IPS-20b (cell line): ENCODE data around the gene FAM219B.
A peak's percentile ranks its signal among the peaks of the same experiment; 100 is the strongest.
"Not testable (repeated sequence)": the region's sequence is repeated elsewhere in the genome, so short reads cannot be mapped to it uniquely, and the experiment has no call there.

ENCODE experiments used
- H3K27ac ChIP-seq: one replicate; pipeline ENCODE4 v1.5.1; 2013; ENCODE audit warnings: low read length
- H3K27me3 ChIP-seq: 2 replicates; pipeline ENCODE4 v1.6.1; 2013; ENCODE audit warnings: mild to moderate bottlenecking, low read length, inconsistent platforms; ENCODE audit not compliant: insufficient read depth
- H3K36me3 ChIP-seq: 2 replicates; pipeline ENCODE4 v1.6.1; 2013; ENCODE audit warnings: low read depth, mild to moderate bottlenecking, inconsistent platforms, low read length, moderate library complexity; ENCODE audit not compliant: insufficient read depth
- H3K4me1 ChIP-seq: 2 replicates; pipeline ENCODE4 v1.6.1; 2013; ENCODE audit warnings: mild to moderate bottlenecking, control low read depth, inconsistent platforms, low read length, moderate library complexity; ENCODE audit not compliant: insufficient read depth
- H3K4me3 ChIP-seq: 2 replicates; pipeline ENCODE4 v1.5.1; 2013; ENCODE audit warnings: mild to moderate bottlenecking, low read length, inconsistent platforms
- H3K9ac ChIP-seq: 2 replicates; pipeline ENCODE4 v1.6.1; 2013; ENCODE audit warnings: low read depth, mild to moderate bottlenecking, inconsistent platforms, low read length, moderate library complexity
- H3K9me3 ChIP-seq: 2 replicates; pipeline ENCODE4 v1.6.1; 2013; ENCODE audit warnings: mild to moderate bottlenecking, low read depth, low read length, inconsistent platforms; ENCODE audit not compliant: insufficient read depth

Gene FAM219B

GRCh38 chr15:74889390-74889882 lies 17.2 kb downstream of the FAM219B start:
- H3K36me3 ChIP-seq, result peaks cover 24% of the 10 kb centered on the region
- H3K9me3 ChIP-seq, result no peaks in the 10 kb centered on the region
- no peaks in the 10 kb centered on the region; the same call in 1 of the 2 replicates for H3K27me3 ChIP-seq
- H3K27ac ChIP-seq, result no peak overlapping the region
- H3K4me3 ChIP-seq, result peak overlapping the region; percentile 89
- no peaks in the 10 kb centered on the region for H3K4me1 ChIP-seq
- H3K9ac ChIP-seq, result peak overlapping the region; percentile 85; the same call in 1 of the 2 replicates

- Histone ChIP-seq H3K4me3 (no peak overlapping the region), H3K4me1 (no peaks in the 10 kb centered on the region)
Observed at GRCh38 chr15:74888716-74889115, 17.9 kb downstream of the FAM219B start.

GRCh38 chr15:74887537-74888193 lies 19.0 kb downstream of the FAM219B start:
- not testable (repeated sequence) for H3K4me1 ChIP-seq, H3K9me3 ChIP-seq, H3K4me3 ChIP-seq, H3K9ac ChIP-seq, H3K27me3 ChIP-seq, H3K27ac ChIP-seq
- H3K36me3 ChIP-seq, result peaks cover 13% of the 10 kb centered on the region; the same call in 1 of the 2 replicates

More at GRCh38 chr15:74888716-74889115, 17.9 kb downstream of the FAM219B start:
- Histone ChIP-seq H3K9ac (no peak overlapping the region), H3K27me3 (no peaks in the 10 kb centered on the region; the same call in 1 of the 2 replicates), H3K36me3 (peaks cover 24% of the 10 kb centered on the region), H3K9me3 (no peaks in the 10 kb centered on the region), H3K27ac (no peak overlapping the region)

GRCh38 chr15:74885461-74885860 lies 21.2 kb downstream of the FAM219B start:
- no peak overlapping the region for H3K27ac ChIP-seq
- no peaks in the 10 kb centered on the region for H3K4me1 ChIP-seq
- H3K9me3 ChIP-seq, result peaks cover 4% of the 10 kb centered on the region

GRCh38 chr15:74884428-74885223 lies 22.0 kb downstream of the FAM219B start:
- H3K4me3 ChIP-seq, result no peak overlapping the region
- no peaks in the 10 kb centered on the region; the same call in 1 of the 2 replicates for H3K27me3 ChIP-seq
- peaks cover 4% of the 10 kb centered on the region for H3K9me3 ChIP-seq
- H3K36me3 ChIP-seq, result no peaks in the 10 kb centered on the region
- H3K9ac ChIP-seq, result no peak overlapping the region
- H3K27ac ChIP-seq, result no peak overlapping the region
- no peaks in the 10 kb centered on the region for H3K4me1 ChIP-seq

More at GRCh38 chr15:74885461-74885860, 21.2 kb downstream of the FAM219B start:
- H3K36me3 ChIP-seq, result no peaks in the 10 kb centered on the region
- no peaks in the 10 kb centered on the region; the same call in 1 of the 2 replicates for H3K27me3 ChIP-seq
- H3K4me3 ChIP-seq, result no peak overlapping the region
- no peak overlapping the region for H3K9ac ChIP-seq

GRCh38 chr15:74882528-74882927 lies 24.1 kb downstream of the FAM219B start:
- Histone ChIP-seq H3K27me3 (no peaks in the 10 kb centered on the region), H3K4me3 (no peak overlapping the region), H3K4me1 (no peaks in the 10 kb centered on the region), H3K9ac (no peak overlapping the region), H3K36me3 (no peaks in the 10 kb centered on the region), H3K9me3 (peaks cover 4% of the 10 kb centered on the region), H3K27ac (no peak overlapping the region)

- Histone ChIP-seq H3K4me3 (no peak overlapping the region), H3K27ac (no peak overlapping the region), H3K36me3 (no peaks in the 10 kb centered on the region), H3K4me1 (no peaks in the 10 kb centered on the region; the same call in 1 of the 2 replicates), H3K9me3 (peaks cover 4% of the 10 kb centered on the region), H3K27me3 (no peaks in the 10 kb centered on the region), H3K9ac (no peak overlapping the region)
Observed at GRCh38 chr15:74878273-74878672, 28.4 kb downstream of the FAM219B start.

- Histone ChIP-seq H3K4me3 (peak overlapping the region; percentile 85), H3K9me3 (no peaks in the 10 kb centered on the region), H3K27ac (no peak overlapping the region), H3K36me3 (peaks cover 7% of the 10 kb centered on the region; the same call in 1 of the 2 replicates), H3K4me1 (peaks cover 5% of the 10 kb centered on the region), H3K9ac (peak overlapping the region; percentile 58; the same call in 1 of the 2 replicates), H3K27me3 (no peaks in the 10 kb centered on the region)
Observed at GRCh38 chr15:74873756-74874424, 32.8 kb downstream of the FAM219B start.

GRCh38 chr15:74873036-74873755 lies 33.5 kb downstream of the FAM219B start, which contains the start of gene SCAMP2:
TSS of gene SCAMP2 (minus strand) at chr15:74873365. CDS start at chr15:74873255, 110 bp downstream.
- H3K4me1 ChIP-seq, result peaks cover 5% of the 10 kb centered on the region
- H3K4me3 ChIP-seq, result peak within 1 kb of the TSS; percentile 87
- peaks cover 14% of the 10 kb centered on the region for H3K36me3 ChIP-seq
- H3K27me3 ChIP-seq, result no peaks in the 10 kb centered on the region
- H3K9me3 ChIP-seq, result no peaks in the 10 kb centered on the region
- peak within 1 kb of the TSS; percentile 87 for H3K9ac ChIP-seq
- no peak within 1 kb of the TSS for H3K27ac ChIP-seq

- Histone ChIP-seq H3K9me3 (no peaks in the 10 kb centered on the region), H3K27me3 (no peaks in the 10 kb centered on the region), H3K4me3 (peak overlapping the region; percentile 87), H3K9ac (peak overlapping the region; percentile 87; the same call in 1 of the 2 replicates), H3K27ac (no peak overlapping the region), H3K4me1 (peaks cover 5% of the 10 kb centered on the region), H3K36me3 (peaks cover 14% of the 10 kb centered on the region)
Observed at GRCh38 chr15:74872702-74873035, 34.0 kb downstream of the FAM219B start.
